LNCAP (cell line): ENCODE results near the gene ENTPD6.

ENCODE experiments used
- CTCF ChIP-seq: fragments of 450-650 bp; IDR thresholded peaks from 2 replicates; pipeline ENCODE4 v1.5.1; 2017; ENCODE audit warnings: mild to moderate bottlenecking

The ENTPD6 gene

GRCh38 chr20:25195014-25195961 lies at the start of gene ENTPD6:
TSS of gene ENTPD6 (plus strand) at chr20:25195712. CDS start at chr20:25206537, 10,825 bp downstream.
- peak; percentile 20; the same call in 1 of the 2 replicates for TF ChIP-seq CTCF

GRCh38 chr20:25146976-25147375 lies 48.5 kb upstream of the ENTPD6 start:
- no peak for TF ChIP-seq CTCF

- no peak for TF ChIP-seq CTCF
These were observed 47.8 kb upstream of the ENTPD6 start for GRCh38 chr20:25147716-25148115.

GRCh38 chr20:25148181-25148981 lies 47.1 kb upstream of the ENTPD6 start:
- TF ChIP-seq CTCF, result no peak

- no peak for TF ChIP-seq CTCF
These were observed 46.3 kb upstream of the ENTPD6 start for GRCh38 chr20:25148982-25149846.

GRCh38 chr20:25150016-25150415 lies 45.5 kb upstream of the ENTPD6 start:
- TF ChIP-seq CTCF, result no peak

- TF ChIP-seq CTCF, result no peak
These were observed 37.5 kb upstream of the ENTPD6 start for GRCh38 chr20:25158043-25158442.
